ENCODE results near the gene COG8. TPM values are rescaled to one million over a fixed set of nuclear protein-coding genes. Genes with fewer than 3 reads are reported as not detected.

COG8 gene
- total and polyA plus RNA-seq, 4 donors: 5.3 to 29.4 (median 19.0) TPM

GRCh38 chr16:69351309-69352027 lies 12.1 kb upstream of the COG8 start, which contains the start of gene TMED6:
TMED6 (minus strand) TSS chr16:69351786; CDS start chr16:69351753, 33 bp downstream.
- 82 to 86% methylated on average over 12 of the region's 12 CpGs for WGBS, 2 donors
- Histone ChIP-seq H3K4me1 (ENCODE audit: control insufficient read depth in 1 of 2, insufficient read depth in 2 of 2, low read length in 2 of 2) (no peaks in the 10 kb centered on the region), H3K27me3 (ENCODE audit: control insufficient read depth in 1 of 2, insufficient read depth in 2 of 2, low read length in 1 of 2) (no peaks in the 10 kb centered on the region), H3K4me3 (ENCODE audit: low read length in 2 of 2) (no peak within 1 kb of the TSS), H3K9me3 (ENCODE audit: control insufficient read depth, low read length) (no peaks in the 10 kb centered on the region), H3K27ac (ENCODE audit: low read depth in 1 of 2, low read length in 2 of 2) (no peak within 1 kb of the TSS), H3K36me3 (ENCODE audit: control insufficient read depth in 1 of 2, insufficient read depth in 2 of 2, low read length in 1 of 2) (peaks cover 0 to 6% of the 10 kb centered on the region in 2 donors)
- ATAC-seq (ENCODE audit: low FRiP score) (no peak), DNase-seq (no peak)
- intact Hi-C loops (cut with DNase I): no loop called here

- no peak overlapping the region for H3K4me3 ChIP-seq (ENCODE audit: low read length in 2 of 2)
- H3K27ac ChIP-seq (ENCODE audit: low read depth in 1 of 2, low read length in 2 of 2): no peak overlapping the region
- H3K9me3 ChIP-seq (ENCODE audit: control insufficient read depth, low read length): no peaks in the 10 kb centered on the region
- no peaks in the 10 kb centered on the region for H3K27me3 ChIP-seq (ENCODE audit: control insufficient read depth in 1 of 2, insufficient read depth in 2 of 2, low read length in 1 of 2)
- intact Hi-C loops (cut with DNase I): no loop called here
- H3K36me3 ChIP-seq (ENCODE audit: control insufficient read depth in 1 of 2, insufficient read depth in 2 of 2, low read length in 1 of 2): peaks cover 0 to 3% of the 10 kb centered on the region in 2 donors
- ATAC-seq (ENCODE audit: low FRiP score) (no peak), DNase-seq (no peak)
- no peaks in the 10 kb centered on the region for H3K4me1 ChIP-seq (ENCODE audit: control insufficient read depth in 1 of 2, insufficient read depth in 2 of 2, low read length in 2 of 2)
- 70 to 71% methylated on average over 6 of the region's 6 CpGs for WGBS, 2 donors
Observed at GRCh38 chr16:69350536-69351133, 11.3 kb upstream of the COG8 start.

- Histone ChIP-seq H3K27me3 (ENCODE audit: control insufficient read depth in 1 of 2, insufficient read depth in 2 of 2, low read length in 1 of 2) (no peaks in the 10 kb centered on the region), H3K9me3 (ENCODE audit: control insufficient read depth, low read length) (no peaks in the 10 kb centered on the region), H3K4me3 (ENCODE audit: low read length in 2 of 2) (no peak overlapping the region), H3K4me1 (ENCODE audit: control insufficient read depth in 1 of 2, insufficient read depth in 2 of 2, low read length in 2 of 2) (no peaks in the 10 kb centered on the region), H3K27ac (ENCODE audit: low read depth in 1 of 2, low read length in 2 of 2) (no peak overlapping the region), H3K36me3 (ENCODE audit: control insufficient read depth in 1 of 2, insufficient read depth in 2 of 2, low read length in 1 of 2) (peaks cover 0 to 3% of the 10 kb centered on the region in 2 donors)
- intact Hi-C loops (cut with DNase I): no loop called here
- ATAC-seq (ENCODE audit: low FRiP score) (no peak), DNase-seq (no peak)
- WGBS, 2 donors: 84 to 87% methylated on average over 10 of the region's 10 CpGs
Observed at GRCh38 chr16:69349536-69349935, 10.2 kb upstream of the COG8 start.

- H3K4me1 ChIP-seq (ENCODE audit: control insufficient read depth in 1 of 2, insufficient read depth in 2 of 2, low read length in 2 of 2): no peaks in the 10 kb centered on the region
- intact Hi-C loops (cut with DNase I): no loop called here
- peaks cover 2 to 5% of the 10 kb centered on the region in 2 donors for H3K36me3 ChIP-seq (ENCODE audit: control insufficient read depth in 1 of 2, insufficient read depth in 2 of 2, low read length in 1 of 2)
- no peak overlapping the region for H3K27ac ChIP-seq (ENCODE audit: low read depth in 1 of 2, low read length in 2 of 2)
- ATAC-seq (ENCODE audit: low FRiP score) (no peak), DNase-seq (no peak)
- 94 to 95% methylated on average over 6 of the region's 6 CpGs for WGBS, 2 donors
- no peaks in the 10 kb centered on the region for H3K27me3 ChIP-seq (ENCODE audit: control insufficient read depth in 1 of 2, insufficient read depth in 2 of 2, low read length in 1 of 2)
- no peak overlapping the region for H3K4me3 ChIP-seq (ENCODE audit: low read length in 2 of 2)
- no peaks in the 10 kb centered on the region for H3K9me3 ChIP-seq (ENCODE audit: control insufficient read depth, low read length)
Observed at GRCh38 chr16:69348222-69348621, 8.9 kb upstream of the COG8 start.

GRCh38 chr16:69346683-69347082 lies 7.3 kb upstream of the COG8 start:
- H3K4me1 ChIP-seq (ENCODE audit: control insufficient read depth in 1 of 2, insufficient read depth in 2 of 2, low read length in 2 of 2): no peaks in the 10 kb centered on the region
- ATAC-seq (ENCODE audit: low FRiP score): no peak
- 87% methylated on average over 6 of the region's 6 CpGs for WGBS, 2 donors
- peaks cover 2 to 5% of the 10 kb centered on the region in 2 donors for H3K36me3 ChIP-seq (ENCODE audit: control insufficient read depth in 1 of 2, insufficient read depth in 2 of 2, low read length in 1 of 2)
- H3K4me3 ChIP-seq (ENCODE audit: low read length in 2 of 2): no peak overlapping the region
- no peak overlapping the region for H3K27ac ChIP-seq (ENCODE audit: low read depth in 1 of 2, low read length in 2 of 2)
- no peak for DNase-seq
- H3K27me3 ChIP-seq (ENCODE audit: control insufficient read depth in 1 of 2, insufficient read depth in 2 of 2, low read length in 1 of 2): no peaks in the 10 kb centered on the region
- intact Hi-C loops (cut with DNase I): no loop called here
- H3K9me3 ChIP-seq (ENCODE audit: control insufficient read depth, low read length): no peaks in the 10 kb centered on the region

- peaks cover 2 to 5% of the 10 kb centered on the region in 2 donors for H3K36me3 ChIP-seq (ENCODE audit: control insufficient read depth in 1 of 2, insufficient read depth in 2 of 2, low read length in 1 of 2)
- intact Hi-C loops (cut with DNase I): no loop called here
- WGBS, 2 donors: 83 to 85% methylated on average over 4 of the region's 4 CpGs
- no peaks in the 10 kb centered on the region for H3K4me1 ChIP-seq (ENCODE audit: control insufficient read depth in 1 of 2, insufficient read depth in 2 of 2, low read length in 2 of 2)
- H3K27me3 ChIP-seq (ENCODE audit: control insufficient read depth in 1 of 2, insufficient read depth in 2 of 2, low read length in 1 of 2): no peaks in the 10 kb centered on the region
- H3K27ac ChIP-seq (ENCODE audit: low read depth in 1 of 2, low read length in 2 of 2): no peak overlapping the region
- no peaks in the 10 kb centered on the region for H3K9me3 ChIP-seq (ENCODE audit: control insufficient read depth, low read length)
- H3K4me3 ChIP-seq (ENCODE audit: low read length in 2 of 2): no peak overlapping the region
- ATAC-seq (ENCODE audit: low FRiP score) (no peak), DNase-seq (no peak)
Observed at GRCh38 chr16:69345923-69346322, 6.6 kb upstream of the COG8 start.

- Histone ChIP-seq H3K4me3 (ENCODE audit: low read length in 2 of 2) (no peak overlapping the region), H3K9me3 (ENCODE audit: control insufficient read depth, low read length) (no peaks in the 10 kb centered on the region), H3K36me3 (ENCODE audit: control insufficient read depth in 1 of 2, insufficient read depth in 2 of 2, low read length in 1 of 2) (peaks cover 0 to 5% of the 10 kb centered on the region in 2 donors), H3K4me1 (ENCODE audit: control insufficient read depth in 1 of 2, insufficient read depth in 2 of 2, low read length in 2 of 2) (no peaks in the 10 kb centered on the region), H3K27me3 (ENCODE audit: control insufficient read depth in 1 of 2, insufficient read depth in 2 of 2, low read length in 1 of 2) (no peaks in the 10 kb centered on the region), H3K27ac (ENCODE audit: low read depth in 1 of 2, low read length in 2 of 2) (no peak overlapping the region)
- no peak for ATAC-seq (ENCODE audit: low FRiP score)
- DNase-seq: no peak
- WGBS, 2 donors: 96 to 97% methylated on average over 5 of the region's 5 CpGs
- intact Hi-C loops (cut with DNase I): no loop called here
Observed at GRCh38 chr16:69344171-69344570, 4.8 kb upstream of the COG8 start.

- no peaks in the 10 kb centered on the region for H3K4me1 ChIP-seq (ENCODE audit: control insufficient read depth in 1 of 2, insufficient read depth in 2 of 2, low read length in 2 of 2)
- WGBS, 2 donors: 7 to 9% methylated on average over 16 of the region's 16 CpGs
- H3K27me3 ChIP-seq (ENCODE audit: control insufficient read depth in 1 of 2, insufficient read depth in 2 of 2, low read length in 1 of 2): no peaks in the 10 kb centered on the region
- intact Hi-C loops (cut with DNase I): no loop called here
- ATAC-seq (ENCODE audit: low FRiP score) (peak; percentile 30), DNase-seq (peak in 1 of 2 donors; percentile 36)
- peak overlapping the region; percentile 35 to 69 for H3K4me3 ChIP-seq (ENCODE audit: low read length in 2 of 2)
- no peaks in the 10 kb centered on the region for H3K9me3 ChIP-seq (ENCODE audit: control insufficient read depth, low read length)
- H3K27ac ChIP-seq (ENCODE audit: low read depth in 1 of 2, low read length in 2 of 2): peak overlapping the region in 1 of 2 donors; percentile 72
- H3K36me3 ChIP-seq (ENCODE audit: control insufficient read depth in 1 of 2, insufficient read depth in 2 of 2, low read length in 1 of 2): peaks cover 0 to 5% of the 10 kb centered on the region in 2 donors
Observed at GRCh38 chr16:69340095-69340644, 806 bp upstream of the COG8 start.

All from aorta (tissue), 5 donors.